ENCODE measurements around the gene PRRT2.
"Not testable (repeated sequence)": the region's sequence is repeated elsewhere in the genome, so short reads cannot be mapped to it uniquely, and the experiment has no call there.

PRRT2 gene

DNA sequence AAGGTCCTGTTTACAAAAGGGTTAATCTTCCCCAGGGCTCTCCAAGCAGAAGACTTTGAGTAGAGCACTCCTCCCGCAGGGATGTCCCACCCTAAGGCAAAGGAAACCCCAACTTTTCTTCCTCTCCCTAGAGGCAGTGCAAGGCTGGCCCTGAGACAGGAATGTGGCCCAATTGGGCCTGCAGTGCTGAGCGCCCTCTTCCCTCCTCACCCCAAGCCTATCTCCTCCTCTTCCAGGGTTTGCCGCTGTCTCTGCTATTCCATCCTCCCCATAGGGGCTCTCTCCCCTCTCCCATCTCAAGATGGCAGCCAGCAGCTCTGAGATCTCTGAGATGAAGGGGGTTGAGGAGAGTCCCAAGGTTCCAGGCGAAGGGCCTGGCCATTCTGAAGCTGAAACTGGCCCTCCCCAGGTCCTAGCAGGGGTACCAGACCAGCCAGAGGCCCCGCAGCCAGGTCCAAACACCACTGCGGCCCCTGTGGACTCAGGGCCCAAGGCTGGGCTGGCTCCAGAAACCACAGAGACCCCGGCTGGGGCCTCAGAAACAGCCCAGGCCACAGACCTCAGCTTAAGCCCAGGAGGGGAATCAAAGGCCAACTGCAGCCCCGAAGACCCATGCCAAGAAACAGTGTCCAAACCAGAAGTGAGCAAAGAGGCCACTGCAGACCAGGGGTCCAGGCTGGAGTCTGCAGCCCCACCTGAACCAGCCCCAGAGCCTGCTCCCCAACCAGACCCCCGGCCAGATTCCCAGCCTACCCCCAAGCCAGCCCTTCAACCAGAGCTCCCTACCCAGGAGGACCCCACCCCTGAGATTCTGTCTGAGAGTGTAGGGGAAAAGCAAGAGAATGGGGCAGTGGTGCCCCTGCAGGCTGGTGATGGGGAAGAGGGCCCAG, 1.0 kb downstream of the PRRT2 start:
- DNase-seq = no peak

DNA sequence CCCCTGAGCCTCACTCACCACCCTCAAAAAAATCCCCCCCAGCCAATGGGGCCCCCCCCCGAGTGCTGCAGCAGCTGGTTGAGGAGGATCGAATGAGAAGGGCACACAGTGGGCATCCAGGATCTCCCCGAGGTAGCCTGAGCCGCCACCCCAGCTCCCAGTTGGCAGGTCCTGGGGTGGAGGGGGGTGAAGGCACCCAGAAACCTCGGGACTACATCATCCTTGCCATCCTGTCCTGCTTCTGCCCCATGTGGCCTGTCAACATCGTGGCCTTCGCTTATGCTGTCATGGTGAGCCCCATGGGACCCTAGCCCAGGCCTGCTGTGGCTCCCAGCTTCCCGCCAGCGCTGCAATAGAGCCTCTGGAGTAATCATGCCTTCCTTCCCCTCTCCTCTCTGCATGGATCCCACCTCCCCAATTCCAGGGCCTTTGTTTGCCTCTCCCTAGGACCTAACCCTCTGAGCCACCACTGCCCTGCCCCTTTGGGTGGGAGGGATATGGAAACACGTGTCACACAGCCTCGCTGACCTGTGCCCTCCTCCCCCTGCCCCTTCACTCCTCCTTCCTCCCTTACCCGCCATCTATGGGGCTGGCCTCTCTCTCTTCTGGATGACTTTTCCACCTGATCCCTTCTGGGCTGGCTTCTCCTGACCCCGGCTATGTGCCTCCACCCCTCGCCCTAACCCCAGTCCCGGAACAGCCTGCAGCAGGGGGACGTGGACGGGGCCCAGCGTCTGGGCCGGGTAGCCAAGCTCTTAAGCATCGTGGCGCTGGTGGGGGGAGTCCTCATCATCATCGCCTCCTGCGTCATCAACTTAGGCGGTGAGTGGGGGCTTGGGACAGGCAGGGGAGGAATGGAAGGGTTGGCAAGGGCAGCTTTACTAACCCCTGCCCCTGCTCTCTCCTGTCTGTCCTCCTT, 1.9 kb downstream of the PRRT2 start:
- DNase-seq = no peak

DNA sequence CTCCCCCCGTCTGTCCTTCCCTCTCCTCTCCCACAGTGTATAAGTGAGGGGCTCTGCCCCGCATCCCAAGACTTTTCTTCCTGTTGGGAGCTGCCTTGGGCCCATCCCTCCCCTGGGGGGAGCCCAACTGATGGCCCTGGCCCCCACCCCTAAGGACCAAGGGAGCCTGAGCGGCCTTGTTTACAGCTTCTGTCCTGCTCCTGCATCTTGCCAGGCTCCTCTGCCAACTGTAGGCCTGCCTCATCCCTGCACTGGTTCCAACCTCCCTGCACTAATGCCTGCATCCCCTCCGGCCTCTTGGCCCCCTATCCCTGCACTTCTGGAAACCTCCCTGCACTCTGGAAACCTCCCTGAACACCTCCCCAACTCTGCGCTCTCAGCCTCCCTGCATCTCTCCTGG, 2.6 kb downstream of the PRRT2 start:
- no peak for DNase-seq

DNA sequence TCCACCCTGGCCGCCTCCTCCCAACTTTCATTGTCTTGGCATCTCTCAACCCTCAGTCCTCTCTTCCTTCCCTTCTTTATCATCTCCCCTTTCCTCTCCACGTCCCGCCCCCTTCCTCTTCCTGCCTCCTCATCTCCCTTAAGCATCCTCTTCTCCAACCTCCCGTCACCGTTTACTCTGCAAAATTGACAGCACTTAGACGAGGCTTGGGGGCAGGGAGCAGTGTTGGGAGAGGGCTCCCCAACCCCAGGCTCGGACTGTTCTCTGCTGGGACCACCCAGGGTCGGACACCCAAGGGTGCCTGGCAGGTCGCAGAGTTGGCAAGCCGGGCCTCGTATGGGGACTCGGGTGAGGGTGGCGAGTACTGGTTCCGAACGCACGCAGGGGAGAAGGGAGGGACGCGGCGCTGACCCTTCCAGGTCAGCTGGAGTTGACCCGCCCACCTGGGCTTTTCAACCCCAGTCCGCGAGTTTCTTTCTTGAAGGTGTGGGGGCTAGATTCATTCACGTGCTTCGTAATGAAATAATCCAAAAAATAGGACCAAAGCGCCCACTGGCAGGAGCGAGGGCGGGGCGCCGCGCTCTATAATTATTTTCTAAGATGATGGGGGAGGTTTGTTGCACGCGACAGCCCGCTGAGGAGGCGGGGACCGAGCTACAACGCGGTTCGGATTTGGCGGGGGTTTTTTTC, 3.2 kb downstream of the PRRT2 start:
- no peak for DNase-seq

DNA sequence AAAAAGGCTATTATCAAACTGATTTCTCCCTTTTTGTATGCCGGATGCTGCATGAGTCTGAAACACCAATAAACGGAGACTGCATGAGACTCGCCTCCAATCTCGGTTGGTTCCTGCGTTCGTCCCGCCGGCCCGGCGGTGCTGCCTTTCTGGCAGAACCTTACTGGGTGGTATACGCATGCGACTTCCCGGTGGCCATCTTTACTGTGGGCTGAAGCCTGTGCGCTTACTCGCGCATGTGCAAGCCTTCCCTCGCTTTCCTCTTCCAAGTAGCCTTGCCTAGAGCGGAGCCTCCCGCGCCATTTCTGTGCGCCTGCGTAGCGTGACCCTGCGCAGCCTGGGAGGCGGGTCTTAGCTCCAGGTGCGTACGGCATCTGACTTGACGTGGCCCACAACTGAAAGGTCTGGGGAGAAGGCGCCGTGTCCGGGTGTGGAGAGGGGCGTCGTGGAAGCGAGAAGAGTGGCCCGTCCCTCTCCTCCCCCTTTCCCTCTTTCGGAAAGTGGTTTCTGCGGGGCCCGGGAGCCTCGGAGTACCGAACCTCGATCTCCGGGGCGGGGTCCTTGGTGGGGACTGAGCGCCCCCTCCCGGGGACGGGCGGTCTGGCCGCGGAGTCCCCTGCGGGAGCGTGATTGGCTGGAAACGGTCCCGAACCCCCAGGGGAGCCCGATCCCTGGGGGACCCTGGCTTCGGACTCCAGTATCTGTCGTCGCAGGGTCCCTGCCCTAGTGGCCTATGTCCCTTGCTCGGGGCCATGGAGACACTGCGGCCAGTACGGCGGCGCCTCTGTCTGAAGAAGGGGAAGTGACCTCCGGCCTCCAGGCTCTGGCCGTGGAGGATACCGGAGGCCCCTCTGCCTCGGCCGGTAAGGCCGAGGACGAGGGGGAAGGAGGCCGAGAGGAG, 4.0 kb downstream of the PRRT2 start, which contains the start of gene PAGR1:
Gene PAGR1, plus strand, starts transcription at position 360 of the 901 bp plus-strand sequence. Its CDS starts 374 bp downstream, at position 734.
- peak; percentile 97 for DNase-seq

DNA sequence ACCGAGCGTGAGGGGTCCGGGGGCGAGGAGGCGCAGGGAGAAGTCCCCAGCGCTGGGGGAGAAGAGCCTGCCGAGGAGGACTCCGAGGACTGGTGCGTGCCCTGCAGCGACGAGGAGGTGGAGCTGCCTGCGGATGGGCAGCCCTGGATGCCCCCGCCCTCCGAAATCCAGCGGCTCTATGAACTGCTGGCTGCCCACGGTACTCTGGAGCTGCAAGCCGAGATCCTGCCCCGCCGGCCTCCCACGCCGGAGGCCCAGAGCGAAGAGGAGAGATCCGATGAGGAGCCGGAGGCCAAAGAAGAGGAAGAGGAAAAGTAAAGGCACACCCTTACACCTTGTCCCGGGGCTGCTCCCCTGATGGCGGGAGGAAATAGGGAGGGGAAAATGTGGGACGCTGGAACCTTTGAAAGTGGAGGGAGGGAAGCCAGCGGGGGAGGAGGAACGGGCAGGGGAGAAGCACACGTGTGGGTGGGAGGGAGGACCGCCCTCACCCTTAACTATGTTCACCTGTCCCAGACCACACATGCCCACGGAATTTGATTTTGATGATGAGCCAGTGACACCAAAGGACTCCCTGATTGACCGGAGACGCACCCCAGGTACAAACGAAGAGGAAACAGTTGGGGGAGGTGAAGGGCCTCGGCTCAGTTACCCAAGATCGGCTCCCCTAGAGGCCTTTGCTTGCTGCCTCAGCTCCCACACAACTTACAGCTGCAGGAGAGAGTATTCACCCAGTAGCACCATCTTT, 4.9 kb downstream of the PRRT2 start:
- DNase-seq = no peak

DNA sequence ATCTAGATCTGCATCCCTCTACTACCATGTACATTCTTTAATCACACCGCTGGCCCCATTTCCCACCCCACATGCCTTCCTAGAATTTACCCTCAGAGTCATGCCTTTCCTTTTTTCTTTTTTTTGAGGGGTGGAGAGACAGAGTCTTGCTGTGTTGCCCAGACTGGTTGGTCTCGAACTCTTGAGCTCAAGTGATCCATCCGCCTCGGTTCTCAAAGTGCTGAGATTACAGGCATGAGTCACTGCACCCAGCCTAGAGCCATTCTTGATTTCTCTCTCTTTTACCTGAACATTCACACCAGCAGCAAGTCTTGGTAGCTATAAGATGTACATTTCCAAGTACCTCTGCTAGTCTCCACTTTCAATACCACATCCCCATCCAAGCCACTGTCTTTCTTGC, 6.1 kb downstream of the PRRT2 start:
- DNase-seq = no peak

DNA sequence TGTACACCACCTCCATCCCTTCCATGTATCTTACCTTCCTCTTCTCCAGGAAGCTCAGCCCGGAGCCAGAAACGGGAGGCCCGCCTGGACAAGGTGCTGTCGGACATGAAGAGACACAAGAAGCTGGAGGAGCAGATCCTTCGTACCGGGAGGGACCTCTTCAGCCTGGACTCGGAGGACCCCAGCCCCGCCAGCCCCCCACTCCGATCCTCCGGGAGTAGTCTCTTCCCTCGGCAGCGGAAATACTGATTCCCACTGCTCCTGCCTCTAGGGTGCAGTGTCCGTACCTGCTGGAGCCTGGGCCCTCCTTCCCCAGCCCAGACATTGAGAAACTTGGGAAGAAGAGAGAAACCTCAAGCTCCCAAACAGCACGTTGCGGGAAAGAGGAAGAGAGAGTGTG, 7.5 kb downstream of the PRRT2 start:
- no peak for DNase-seq

DNA sequence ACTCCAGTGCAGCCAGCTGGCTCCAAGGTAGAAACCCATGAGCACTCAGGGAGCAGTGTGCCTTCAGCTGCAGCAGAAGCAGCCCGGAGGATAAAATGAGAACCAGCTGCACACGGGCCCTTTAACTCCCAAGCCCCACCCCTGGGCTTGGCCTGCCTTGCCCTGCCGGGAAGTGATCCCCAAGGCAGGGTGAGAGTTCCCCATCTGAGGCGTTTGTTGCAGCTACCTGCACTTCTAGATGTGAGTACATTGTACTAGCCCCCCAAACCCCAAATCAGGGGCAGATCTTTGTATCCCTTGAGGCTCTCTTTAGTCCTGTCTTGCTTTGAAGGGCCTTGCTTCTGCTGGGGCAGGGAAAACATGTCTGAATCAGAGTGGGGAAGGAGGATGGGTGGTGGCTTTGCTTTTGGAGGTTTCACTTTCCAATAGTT, 8.3 kb downstream of the PRRT2 start, which contains the start of gene MVP:
Gene MVP, plus strand, starts transcription at position 192 of the 431 bp plus-strand sequence. CDS start 10,088 bp downstream, outside the sequence.
- no peak for DNase-seq

DNA sequence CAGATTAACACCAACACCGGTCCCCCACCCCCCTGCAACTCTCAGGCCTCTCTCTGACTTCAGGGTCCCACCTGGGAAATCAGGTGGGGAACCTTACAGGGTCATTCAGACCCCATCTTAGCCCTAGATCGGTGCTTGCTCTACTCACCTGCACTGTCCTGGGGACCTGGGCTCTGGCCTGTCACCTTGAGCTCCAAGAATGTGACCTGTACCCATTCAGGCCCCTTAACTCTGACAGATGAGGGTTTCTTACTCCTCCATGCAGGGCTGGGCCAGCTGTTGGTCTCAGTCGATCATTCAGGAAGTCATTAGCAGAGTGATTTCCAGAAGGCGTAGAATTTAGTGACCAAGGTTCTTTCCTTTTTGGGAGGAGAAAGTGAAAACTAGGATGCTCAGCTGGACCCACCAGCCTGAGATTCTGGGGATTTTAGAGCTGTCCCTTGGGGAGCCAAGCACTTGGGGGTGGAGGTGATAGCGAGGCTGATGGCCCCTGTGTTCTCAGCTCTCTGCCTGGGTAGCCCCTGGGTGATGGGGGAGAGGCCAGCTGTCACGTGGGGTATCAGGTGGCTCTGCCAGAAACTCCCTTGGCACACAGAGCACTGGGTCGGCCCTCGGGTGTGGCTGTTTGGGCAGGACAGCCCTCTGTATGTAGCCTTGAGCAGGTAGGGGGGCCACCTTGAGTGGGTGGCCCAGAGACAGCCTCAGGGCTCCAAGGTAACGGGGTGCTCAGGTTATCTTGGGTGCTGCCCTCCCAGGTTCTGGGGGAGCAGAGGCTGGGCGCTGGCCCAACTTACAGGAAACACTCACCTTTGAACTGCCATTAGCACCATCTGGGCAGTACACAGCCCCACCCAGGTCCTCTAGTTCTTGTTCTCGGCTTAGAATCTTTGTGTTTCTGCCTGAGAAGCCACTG, 9.0 kb downstream of the PRRT2 start:
- DNase-seq = no peak

DNA sequence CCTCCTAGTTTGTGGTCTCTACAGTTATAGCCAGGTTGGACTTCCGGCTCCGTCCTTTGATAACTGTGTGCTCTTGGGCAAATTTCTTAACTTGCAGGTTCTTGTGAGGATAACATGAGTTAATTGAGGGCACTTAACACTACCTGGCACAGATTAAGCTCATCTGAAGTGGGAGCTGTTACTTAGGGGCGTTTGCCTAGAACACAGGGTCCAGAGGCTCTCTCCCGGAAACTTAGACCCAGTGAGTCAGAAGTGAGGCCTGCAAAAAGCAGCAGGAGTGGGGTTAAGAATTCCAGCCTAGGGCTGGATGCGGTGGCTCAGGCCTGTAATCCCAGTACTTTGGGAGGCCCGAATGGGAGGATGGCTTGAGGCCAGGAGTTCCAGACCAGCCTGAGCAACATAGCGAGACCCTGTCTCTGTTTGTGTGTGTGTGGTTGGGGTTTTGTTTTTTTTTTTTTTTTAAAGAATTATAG, 9.7 kb downstream of the PRRT2 start:
- no peak for DNase-seq

DNA sequence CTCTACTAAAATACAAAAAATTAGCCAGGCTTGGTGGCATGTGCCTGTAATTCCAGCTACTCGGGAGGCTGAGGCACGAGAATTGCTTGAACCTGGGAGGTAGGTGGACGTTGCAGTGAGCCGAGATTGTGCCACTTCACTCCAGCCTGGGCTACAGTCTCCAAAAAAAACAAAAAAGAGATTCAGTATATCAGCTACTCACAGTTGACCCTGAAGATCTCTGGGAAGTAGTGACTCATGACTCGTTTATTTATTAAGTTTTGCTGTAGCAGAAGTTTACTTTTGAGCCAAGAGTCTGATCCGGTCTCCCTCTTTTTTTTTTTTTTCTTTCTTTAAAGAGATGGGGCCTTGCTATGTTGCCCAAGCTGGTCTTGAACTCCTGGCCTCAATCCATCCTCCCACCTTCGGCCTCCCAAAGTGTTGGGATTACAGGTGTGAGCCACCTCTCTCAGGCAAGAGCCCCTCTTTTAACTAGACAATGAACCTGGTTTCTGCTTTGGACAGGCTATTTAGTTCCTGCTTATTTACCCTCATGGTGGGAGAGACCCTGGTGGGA, 12.7 kb downstream of the PRRT2 start:
- no peak for DNase-seq

DNA sequence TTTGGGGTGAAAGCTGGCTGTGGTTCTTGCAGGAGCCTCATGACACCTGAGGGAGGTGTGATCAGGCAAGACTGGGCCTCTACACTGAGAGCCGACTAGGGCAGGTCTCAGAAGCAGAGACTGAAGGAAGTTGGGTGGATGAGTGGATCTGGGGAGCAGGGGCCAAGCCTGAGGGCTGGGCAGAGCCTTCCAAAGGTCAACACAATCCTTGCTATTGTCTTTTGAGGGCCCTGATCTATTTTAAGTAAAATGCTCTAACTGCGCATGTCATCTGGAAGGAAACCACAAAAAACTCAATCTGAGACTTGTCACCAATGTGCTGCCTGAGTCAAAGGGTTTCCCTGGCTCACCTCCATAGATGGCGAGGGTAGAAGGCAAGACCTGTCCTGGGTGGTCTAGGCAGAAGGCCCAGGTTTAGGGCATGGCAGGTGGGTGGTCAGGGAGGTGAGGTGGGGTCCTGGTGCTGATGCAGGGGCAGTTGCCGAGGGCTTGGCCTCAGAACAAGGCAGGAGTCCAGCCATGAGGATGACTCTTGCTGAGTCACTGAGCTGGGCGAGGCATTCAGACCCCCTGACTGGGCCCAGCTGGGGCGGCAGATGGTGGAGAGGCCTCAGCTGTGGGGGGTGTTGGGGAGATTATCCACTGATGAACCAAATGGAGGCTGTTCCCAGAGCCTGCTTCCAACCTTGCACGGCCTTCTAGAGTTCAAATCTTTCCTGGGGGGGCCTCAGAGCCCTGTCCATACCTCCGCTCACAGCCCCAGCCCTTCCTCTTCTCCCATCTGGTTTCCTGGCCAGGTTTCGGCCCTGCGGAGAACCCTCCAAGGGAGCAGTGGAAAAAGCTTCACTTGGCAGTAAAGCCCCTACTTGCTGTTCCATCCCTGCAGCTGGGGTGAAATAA, 13.4 kb downstream of the PRRT2 start:
- DNase-seq = no peak

DNA sequence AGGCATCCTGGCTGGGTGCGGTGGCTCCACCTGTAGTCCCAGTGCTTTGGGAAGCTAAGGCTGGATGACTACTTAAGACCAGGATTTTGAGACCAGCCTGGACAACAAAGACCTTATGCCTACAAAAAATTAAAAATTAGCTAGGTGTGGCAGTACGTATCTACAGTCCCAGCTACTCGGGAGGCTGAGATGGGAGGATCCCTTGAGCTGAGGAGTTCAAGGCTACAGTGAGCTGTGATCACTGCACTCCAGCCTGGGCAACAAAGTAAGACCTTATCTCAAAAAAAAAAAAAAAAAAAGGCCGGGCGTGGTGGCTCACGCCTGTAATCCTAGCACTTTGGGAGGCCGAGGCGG, 14.3 kb downstream of the PRRT2 start:
- DNase-seq = no peak

DNA sequence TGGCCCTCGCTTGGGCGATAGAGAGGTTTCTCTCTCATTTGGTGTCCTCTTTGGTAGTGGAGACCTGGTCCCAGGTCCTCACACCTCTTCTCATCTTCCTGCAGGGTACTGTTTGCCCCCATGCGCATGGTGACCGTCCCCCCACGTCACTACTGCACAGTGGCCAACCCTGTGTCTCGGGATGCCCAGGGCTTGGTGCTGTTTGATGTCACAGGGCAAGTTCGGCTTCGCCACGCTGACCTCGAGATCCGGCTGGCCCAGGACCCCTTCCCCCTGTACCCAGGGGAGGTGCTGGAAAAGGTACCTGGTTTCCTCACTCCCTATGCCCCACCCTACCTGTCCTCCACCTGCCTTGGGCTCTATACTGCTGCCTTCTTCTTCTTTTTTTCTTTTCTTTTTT, 18.8 kb downstream of the PRRT2 start:
- no peak for DNase-seq

DNA sequence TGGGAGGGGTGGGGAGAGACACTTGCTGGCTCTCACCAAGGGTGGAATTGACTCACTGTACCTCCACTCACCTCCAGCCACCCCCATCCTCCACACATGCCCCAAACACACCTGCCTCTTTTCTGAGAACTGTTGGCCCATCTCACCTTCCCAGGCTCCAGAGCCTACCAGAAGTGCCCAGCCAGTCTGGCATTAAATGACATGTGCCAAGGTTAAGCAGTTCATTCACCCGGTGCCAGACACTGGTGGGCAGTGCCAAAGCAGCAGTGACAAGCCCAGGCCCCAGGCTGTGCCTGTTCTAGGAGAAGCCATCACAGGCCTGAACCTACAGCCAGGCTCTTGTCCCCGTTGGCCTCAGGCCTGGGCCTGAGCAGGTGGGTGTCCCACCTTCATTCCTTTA, 19.5 kb downstream of the PRRT2 start:
- no peak for DNase-seq

DNA sequence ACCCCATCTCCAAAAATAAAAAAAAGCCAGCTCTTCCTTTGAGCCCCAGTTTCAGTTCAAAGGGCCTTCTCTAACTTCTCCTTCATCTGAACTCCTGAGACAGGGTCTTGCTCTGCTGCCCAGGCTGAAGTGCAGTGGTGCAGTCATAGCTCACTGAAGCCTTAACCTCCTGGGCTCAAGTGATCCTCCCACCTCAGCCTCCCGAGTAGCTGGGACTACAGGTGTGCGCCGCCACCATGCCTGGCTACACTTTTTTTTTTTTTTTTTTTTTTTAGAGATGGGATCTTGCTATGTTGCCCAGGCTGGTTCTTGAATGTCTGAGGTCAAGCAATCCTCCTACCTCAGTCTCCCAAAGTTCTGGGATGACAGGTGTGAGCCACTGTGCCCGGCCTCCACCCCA, 21.2 kb downstream of the PRRT2 start:
- DNase-seq = not testable (repeated sequence)

DNA sequence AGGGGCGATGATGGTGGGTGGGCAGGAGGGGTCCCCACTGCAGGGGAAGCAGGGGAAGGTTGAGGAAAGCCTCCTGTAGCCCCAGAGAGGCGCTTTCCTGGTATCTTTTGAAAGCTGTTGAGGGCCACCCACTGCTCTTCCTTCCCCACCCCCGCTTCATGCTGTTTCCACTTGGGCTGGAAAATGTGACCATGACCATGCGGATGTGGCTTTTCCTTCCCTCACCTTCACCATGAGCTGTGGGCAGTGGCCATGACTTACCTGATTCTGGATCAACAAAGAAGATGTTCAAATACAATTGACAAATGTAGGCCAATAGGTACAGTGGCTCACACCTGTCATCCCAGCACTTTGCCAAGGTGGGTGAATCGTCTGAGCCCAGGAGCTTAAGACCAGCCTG, 22.1 kb downstream of the PRRT2 start:
- no peak for DNase-seq

DNA sequence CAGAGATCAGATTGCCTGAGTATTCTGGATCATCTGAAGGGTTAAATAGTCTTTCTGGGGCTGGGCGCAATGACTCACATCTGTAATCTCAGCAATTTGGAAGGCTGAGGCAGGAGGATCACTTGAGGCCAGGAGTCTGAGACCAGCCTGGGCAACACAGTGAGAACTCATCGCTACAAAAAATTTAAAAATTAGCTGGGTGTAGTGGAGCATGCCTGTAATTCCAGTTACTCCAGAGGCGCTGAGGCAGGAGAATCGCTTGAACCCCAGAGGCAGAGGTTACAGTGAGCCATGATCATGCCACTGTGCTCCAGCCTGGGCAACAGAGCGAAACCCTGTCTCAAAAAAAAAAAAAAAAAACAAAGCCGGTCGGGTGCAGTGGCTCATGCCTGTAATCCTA, 23.9 kb downstream of the PRRT2 start:
- no peak for DNase-seq

All from NCI-H2107 (cell line).